SHP77 (cell line): ENCODE measurements around the gene GGTLC2.

Experiments used
- DNase-seq, 2 experiments: peaks; one replicate each; lab custom pipeline; 2025; lab: John Stamatoyannopoulos, UW

GGTLC2 gene

GRCh38 chr22:22691716-22692701 is 47.6 kb downstream of the GGTLC2 start:
- no peak for DNase-seq

- DNase-seq: peak; percentile 16 to 42
These were observed 48.5 kb downstream of the GGTLC2 start for GRCh38 chr22:22692707-22693530.

- DNase-seq: no peak
These were observed 49.1 kb downstream of the GGTLC2 start for GRCh38 chr22:22693531-22693884.

GRCh38 chr22:22694106-22694505 is 49.7 kb downstream of the GGTLC2 start:
- no peak for DNase-seq

- no peak for DNase-seq
These were observed 51.7 kb downstream of the GGTLC2 start for GRCh38 chr22:22696104-22696503.
